HL-60/S4 treated with phorbol 12-myristate 13-acetate at 8.2 ng/mL for 4 days and 3 days (cell line): ENCODE measurements around the gene SGCD.

Source experiments
- in situ Hi-C: fragments of 300-500 bp; cut with MboI; formaldehyde crosslinking; loops from 2 replicates; pipeline ENCODE4 v1.15.0; 2022; ENCODE audit warnings: low sequenced_read_pairs

The SGCD gene

GRCh38 chr5:156451505-156451904 is 124.5 kb downstream of the SGCD start:
- in situ Hi-C loops, result no loop called here

- in situ Hi-C loops, result no loop called here
These were observed 129.9 kb downstream of the SGCD start for GRCh38 chr5:156456857-156457256.

- in situ Hi-C loops, result no loop called here
These were observed 132.9 kb downstream of the SGCD start for GRCh38 chr5:156459812-156460385.

GRCh38 chr5:156460471-156460870 is 133.5 kb downstream of the SGCD start:
- in situ Hi-C loops, result no loop called here

- in situ Hi-C loops, result no loop called here
These were observed 139.9 kb downstream of the SGCD start for GRCh38 chr5:156466871-156467270.

- in situ Hi-C loops, result no loop called here
These were observed 142.7 kb downstream of the SGCD start for GRCh38 chr5:156469636-156470035.

GRCh38 chr5:156471893-156472292 is 144.9 kb downstream of the SGCD start:
- in situ Hi-C loops, result no loop called here

GRCh38 chr5:156473269-156473908 is 146.4 kb downstream of the SGCD start:
- in situ Hi-C loops, result no loop called here

GRCh38 chr5:156474251-156474650 is 147.3 kb downstream of the SGCD start:
- in situ Hi-C loops, result no loop called here

GRCh38 chr5:156475182-156476157 is 148.5 kb downstream of the SGCD start:
- in situ Hi-C loops, result no loop called here

- in situ Hi-C loops, result no loop called here
These were observed 149.2 kb downstream of the SGCD start for GRCh38 chr5:156476158-156476551.

GRCh38 chr5:156476678-156477077 is 149.7 kb downstream of the SGCD start:
- in situ Hi-C loops, result no loop called here

GRCh38 chr5:156477196-156477595 is 150.2 kb downstream of the SGCD start:
- in situ Hi-C loops, result no loop called here

- in situ Hi-C loops, result no loop called here
These were observed 152.9 kb downstream of the SGCD start for GRCh38 chr5:156479849-156480248.

GRCh38 chr5:156481741-156482140 is 154.8 kb downstream of the SGCD start:
- in situ Hi-C loops, result no loop called here

GRCh38 chr5:156482818-156483217 is 155.9 kb downstream of the SGCD start:
- in situ Hi-C loops, result no loop called here

- in situ Hi-C loops, result no loop called here
These were observed 159.7 kb downstream of the SGCD start for GRCh38 chr5:156486394-156487238.

- in situ Hi-C loops, result no loop called here
These were observed 164.8 kb downstream of the SGCD start for GRCh38 chr5:156491766-156492165.

- in situ Hi-C loops, result no loop called here
These were observed 169.3 kb downstream of the SGCD start for GRCh38 chr5:156496291-156496690.

- in situ Hi-C loops, result no loop called here
These were observed 170.8 kb downstream of the SGCD start for GRCh38 chr5:156497804-156498208.
